Measurements from ENCODE around the gene HBS1L.

The HBS1L gene

DNA sequence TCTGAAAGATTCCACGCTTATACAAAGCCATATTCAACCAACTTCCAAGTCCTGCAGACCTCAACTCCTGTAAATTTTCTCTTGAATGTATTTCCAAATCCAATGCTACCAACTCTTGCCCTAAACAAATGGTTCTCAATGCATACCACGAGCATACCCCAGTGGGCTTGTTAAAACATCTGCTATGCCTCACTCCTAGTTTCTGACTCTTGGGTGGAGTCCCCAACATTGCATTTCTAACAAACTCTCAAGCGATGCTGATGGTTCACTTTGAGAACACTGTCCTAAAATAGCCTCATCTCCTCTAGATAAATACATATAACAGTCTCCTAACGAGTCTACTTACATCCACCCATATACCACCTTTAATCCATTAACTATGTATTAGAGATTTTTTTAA, 7.3 kb downstream of the HBS1L start:
- in situ Hi-C loops (cut with HindIII; ENCODE audit: low pct_ligation_motif_present, low pct_unique_long_range_greater_than_20kb, low sequenced_read_pairs) = no loop called here
- DNase-seq = no peak

- in situ Hi-C loops (cut with HindIII; ENCODE audit: low pct_ligation_motif_present, low pct_unique_long_range_greater_than_20kb, low sequenced_read_pairs) = no loop called here
- DNase-seq = no peak
Observed at GRCh38 chr6:135046912-135047311, 7.7 kb downstream of the HBS1L start.

DNA sequence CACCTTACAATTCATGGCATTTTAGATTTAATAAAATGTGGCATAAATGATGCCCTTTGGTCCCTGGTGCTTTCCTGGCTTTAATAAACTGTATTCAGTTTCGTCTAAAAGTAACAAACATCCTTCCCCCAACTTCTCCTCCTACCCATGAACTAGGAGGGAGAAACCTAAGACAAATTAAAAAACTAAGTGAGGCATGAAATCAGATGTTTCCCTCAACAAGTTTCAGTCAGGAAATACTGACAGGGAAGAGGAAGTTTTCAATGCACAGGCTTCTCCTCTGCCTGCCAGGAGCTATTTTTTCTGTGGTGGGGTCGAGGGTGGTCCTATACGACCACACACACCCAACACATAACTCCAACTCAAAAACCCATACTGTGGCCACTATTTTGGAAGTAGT, 10.0 kb downstream of the HBS1L start:
- in situ Hi-C loops (cut with HindIII; ENCODE audit: low pct_ligation_motif_present, low pct_unique_long_range_greater_than_20kb, low sequenced_read_pairs) = no loop called here

GRCh38 chr6:135043846-135044245, 10.8 kb downstream of the HBS1L start:
- no peak for DNase-seq
- in situ Hi-C loops (cut with HindIII; ENCODE audit: low pct_ligation_motif_present, low pct_unique_long_range_greater_than_20kb, low sequenced_read_pairs) = no loop called here

More for the DNA sequence above, 10.0 kb downstream of the HBS1L start:
- no peak for DNase-seq

DNA sequence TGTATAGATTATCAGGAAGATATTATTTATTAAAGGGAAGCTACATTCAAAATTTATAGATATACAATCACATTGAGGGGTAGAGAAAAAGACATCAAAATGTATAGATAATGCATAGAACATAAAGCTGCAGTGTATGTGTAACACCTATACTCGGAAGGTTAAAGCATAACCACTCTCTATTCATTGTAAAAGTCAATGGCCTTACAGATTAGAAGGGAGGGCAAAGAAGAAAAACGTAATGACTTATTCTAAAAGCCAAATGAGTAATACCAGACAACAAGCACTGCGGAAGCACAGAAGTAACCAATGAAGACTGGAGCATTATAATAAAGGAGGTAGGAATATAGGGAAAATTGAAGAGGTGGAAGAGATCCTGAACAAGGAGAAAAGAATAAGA, 11.3 kb downstream of the HBS1L start:
- no peak for DNase-seq
- in situ Hi-C loops (cut with HindIII; ENCODE audit: low pct_ligation_motif_present, low pct_unique_long_range_greater_than_20kb, low sequenced_read_pairs) = no loop called here

GRCh38 chr6:135038335-135038734, 16.3 kb downstream of the HBS1L start:
- DNase-seq = no peak
- in situ Hi-C loops (cut with HindIII; ENCODE audit: low pct_ligation_motif_present, low pct_unique_long_range_greater_than_20kb, low sequenced_read_pairs) = no loop called here

DNA sequence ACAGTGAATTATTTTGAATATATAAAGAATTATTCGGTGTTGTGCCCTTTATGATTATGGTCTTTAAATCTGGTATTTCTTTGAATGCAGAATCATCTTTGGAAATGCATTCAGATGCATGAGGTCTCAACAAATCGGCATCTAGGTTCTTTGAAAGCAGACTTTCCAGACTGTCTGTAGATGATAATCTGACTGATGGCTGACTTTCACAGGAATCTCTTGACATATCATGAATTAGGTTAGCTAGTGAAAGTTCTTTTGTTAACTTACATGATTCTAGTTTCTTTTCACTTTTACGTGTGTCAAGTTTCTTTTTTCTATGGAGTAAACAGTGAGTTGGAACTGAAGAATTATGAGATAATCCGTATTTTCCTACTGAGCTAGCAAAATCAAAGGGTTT, 17.1 kb downstream of the HBS1L start:
- in situ Hi-C loops (cut with HindIII; ENCODE audit: low pct_ligation_motif_present, low pct_unique_long_range_greater_than_20kb, low sequenced_read_pairs) = no loop called here
- no peak for DNase-seq

DNA sequence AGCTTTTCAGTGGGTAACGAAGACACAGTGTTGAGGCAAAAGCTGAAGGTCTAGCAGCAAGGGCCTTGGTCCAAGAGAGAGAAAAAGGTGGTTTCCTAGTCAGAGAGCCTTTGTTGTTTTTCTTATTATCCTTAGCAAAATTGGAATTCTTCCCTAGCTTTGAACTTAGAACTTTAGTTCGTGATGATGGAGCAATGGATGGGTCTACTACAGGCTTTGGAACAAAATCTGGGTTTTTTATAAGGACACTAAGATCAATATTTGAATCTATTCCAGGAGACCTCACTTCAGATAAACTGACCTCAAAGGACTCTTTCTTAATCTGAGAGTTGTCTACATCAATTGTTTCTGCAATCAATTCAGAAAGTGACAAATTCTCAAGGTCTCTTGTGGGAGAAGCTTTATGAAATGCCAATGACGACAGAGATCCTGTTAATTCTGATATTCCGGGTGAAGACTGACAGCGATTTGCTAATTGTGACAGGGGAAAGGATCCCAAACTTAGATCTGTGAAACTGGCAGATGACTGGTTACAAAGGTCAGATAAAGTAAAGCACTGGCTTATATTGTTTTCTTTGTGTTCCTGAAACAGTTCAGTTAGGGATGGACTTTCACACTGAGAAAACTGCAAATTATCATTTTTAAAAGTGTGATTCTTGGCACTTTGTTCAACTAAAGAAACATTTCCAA, 17.7 kb downstream of the HBS1L start:
- DNase-seq = no peak
- in situ Hi-C loops (cut with HindIII; ENCODE audit: low pct_ligation_motif_present, low pct_unique_long_range_greater_than_20kb, low sequenced_read_pairs) = no loop called here

DNA sequence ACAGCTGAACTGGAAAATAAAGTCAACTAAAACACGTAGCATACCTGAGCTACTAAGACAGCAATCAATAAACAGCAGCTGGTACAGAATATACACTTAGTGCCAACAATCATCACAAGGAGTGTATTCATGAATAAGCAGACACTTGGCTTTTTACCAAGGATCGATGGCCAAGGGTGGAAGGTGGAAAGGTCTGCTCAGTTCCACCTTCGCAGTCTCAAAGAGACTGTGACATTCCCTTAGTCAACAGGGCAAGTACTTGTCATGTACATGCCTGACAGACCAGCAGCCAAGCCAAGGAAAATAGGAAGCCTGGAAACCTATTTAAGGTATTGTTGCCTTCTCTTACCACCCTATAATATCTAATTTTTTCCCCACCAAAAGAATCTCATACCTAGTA, 21.4 kb downstream of the HBS1L start:
- DNase-seq = no peak
- in situ Hi-C loops (cut with HindIII; ENCODE audit: low pct_ligation_motif_present, low pct_unique_long_range_greater_than_20kb, low sequenced_read_pairs) = no loop called here

DNA sequence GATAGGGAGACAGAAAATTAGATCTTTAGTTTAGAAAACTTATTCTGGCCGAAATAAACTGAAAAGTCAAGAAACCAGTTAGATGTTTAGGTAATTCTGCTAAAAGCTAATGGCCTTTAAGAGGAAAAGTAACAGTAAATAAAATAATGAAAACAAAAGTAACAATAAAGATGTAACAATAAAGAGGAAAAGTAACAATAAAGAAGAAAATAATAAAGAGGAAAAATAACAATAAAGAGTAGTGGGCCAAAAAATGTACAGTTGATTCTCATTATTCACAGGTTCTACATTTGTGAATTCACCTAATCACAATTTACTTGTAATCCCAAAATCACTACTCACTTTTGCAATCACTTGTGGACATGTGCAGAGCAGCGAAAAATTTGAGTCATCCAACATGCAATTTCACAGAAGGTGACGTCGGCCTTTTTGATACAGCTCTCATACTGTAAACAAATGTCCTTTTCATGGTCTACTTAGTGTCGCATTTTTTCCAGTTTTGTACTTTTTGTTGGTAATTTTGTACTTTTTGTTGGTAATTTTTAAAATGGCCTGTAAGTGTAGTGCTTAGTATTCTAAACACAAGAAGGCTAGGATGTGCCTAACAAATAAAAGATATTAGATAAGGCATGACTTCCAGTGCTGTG, 24.0 kb downstream of the HBS1L start:
- DNase-seq = no peak
- in situ Hi-C loops (cut with HindIII; ENCODE audit: low pct_ligation_motif_present, low pct_unique_long_range_greater_than_20kb, low sequenced_read_pairs) = no loop called here

DNA sequence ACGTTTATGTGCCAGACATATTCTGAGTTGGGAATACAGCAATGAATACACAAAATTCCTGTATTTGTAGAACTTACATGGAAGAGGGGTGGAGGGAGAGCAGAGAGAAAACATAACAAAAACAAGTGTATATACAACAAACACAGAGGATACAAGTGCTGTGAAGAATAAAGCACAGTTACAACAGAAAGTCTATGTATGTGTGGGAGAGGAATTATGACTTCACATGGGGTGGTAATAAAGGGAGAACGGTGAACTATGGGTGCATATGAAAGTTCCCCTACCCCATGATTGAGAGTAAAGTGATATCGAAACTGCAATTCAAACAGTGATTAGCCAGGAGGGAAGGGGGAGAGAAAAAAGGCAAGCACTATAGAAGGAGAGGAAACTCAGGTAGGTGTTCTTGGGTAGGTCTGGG, 24.6 kb downstream of the HBS1L start:
- in situ Hi-C loops (cut with HindIII; ENCODE audit: low pct_ligation_motif_present, low pct_unique_long_range_greater_than_20kb, low sequenced_read_pairs) = no loop called here
- DNase-seq = no peak

GRCh38 chr6:135025775-135026174, 28.8 kb downstream of the HBS1L start:
- no peak for DNase-seq
- in situ Hi-C loops (cut with HindIII; ENCODE audit: low pct_ligation_motif_present, low pct_unique_long_range_greater_than_20kb, low sequenced_read_pairs) = no loop called here

- DNase-seq = no peak
- in situ Hi-C loops (cut with HindIII; ENCODE audit: low pct_ligation_motif_present, low pct_unique_long_range_greater_than_20kb, low sequenced_read_pairs) = no loop called here
Observed at GRCh38 chr6:135025175-135025574, 29.4 kb downstream of the HBS1L start.

GRCh38 chr6:135022050-135022697, 32.4 kb downstream of the HBS1L start:
- DNase-seq = no peak
- in situ Hi-C loops (cut with HindIII; ENCODE audit: low pct_ligation_motif_present, low pct_unique_long_range_greater_than_20kb, low sequenced_read_pairs) = no loop called here

DNA sequence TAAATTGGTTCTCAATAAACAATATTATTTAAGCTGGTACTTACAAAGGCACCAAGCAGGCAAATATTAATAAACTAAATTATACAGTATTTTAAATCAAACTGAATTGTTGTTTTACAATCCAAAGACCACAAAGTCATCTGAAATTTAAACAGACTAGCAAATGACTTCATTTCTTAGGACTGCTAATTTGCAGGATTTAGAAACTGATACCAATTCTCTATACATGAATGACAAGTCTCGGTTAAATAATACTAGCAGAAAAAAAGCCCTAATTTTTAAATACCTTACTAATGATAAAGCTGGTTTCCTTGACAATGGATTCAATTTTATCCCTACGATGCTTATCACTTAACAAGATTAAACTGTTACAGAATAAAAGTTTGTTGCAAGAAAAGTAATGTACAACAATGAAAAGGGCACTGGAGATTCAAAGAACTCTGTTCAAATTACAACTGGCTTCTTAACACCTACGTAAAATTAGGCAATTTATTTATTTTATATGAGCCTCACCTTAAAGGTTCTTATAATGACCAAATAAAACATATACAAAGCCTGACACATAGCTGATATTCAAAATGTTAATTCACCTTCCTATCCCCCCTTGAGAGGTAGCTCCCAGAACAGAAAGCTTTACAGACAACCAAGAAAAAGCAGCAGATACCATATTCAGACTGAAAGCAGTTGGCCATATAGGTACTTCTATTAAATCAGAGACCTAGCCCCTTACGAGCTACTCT, 33.1 kb downstream of the HBS1L start:
- no peak for DNase-seq
- in situ Hi-C loops (cut with HindIII; ENCODE audit: low pct_ligation_motif_present, low pct_unique_long_range_greater_than_20kb, low sequenced_read_pairs) = no loop called here

GRCh38 chr6:135018941-135019340, 35.7 kb downstream of the HBS1L start:
- DNase-seq = no peak
- in situ Hi-C loops (cut with HindIII; ENCODE audit: low pct_ligation_motif_present, low pct_unique_long_range_greater_than_20kb, low sequenced_read_pairs) = no loop called here

GRCh38 chr6:135018052-135018451, 36.6 kb downstream of the HBS1L start:
- no peak for DNase-seq
- in situ Hi-C loops (cut with HindIII; ENCODE audit: low pct_ligation_motif_present, low pct_unique_long_range_greater_than_20kb, low sequenced_read_pairs) = no loop called here

GRCh38 chr6:135014353-135014832, 40.2 kb downstream of the HBS1L start:
- DNase-seq = no peak
- in situ Hi-C loops (cut with HindIII; ENCODE audit: low pct_ligation_motif_present, low pct_unique_long_range_greater_than_20kb, low sequenced_read_pairs) = no loop called here

GRCh38 chr6:135013211-135013610, 41.4 kb downstream of the HBS1L start:
- in situ Hi-C loops (cut with HindIII; ENCODE audit: low pct_ligation_motif_present, low pct_unique_long_range_greater_than_20kb, low sequenced_read_pairs) = no loop called here
- DNase-seq = no peak

Measured in ACHN (cell line).